GM10248 (cell line): Measurements from ENCODE around the gene KLHDC10.
A peak's percentile ranks its signal among the peaks of the same experiment; 100 is the strongest.

Experiments used
- CTCF ChIA-PET: fragments of 300-600 bp; sonication (Branson Sonifier 250); formaldehyde crosslinking; extraction: SDS; loops from one replicate; lab custom pipeline; 2021; ENCODE audit warnings: antibody characterized with exemption; lab: Yijun Ruan, JAX
- POLR2A ChIA-PET: fragments of 350-650 bp; sonication (Branson Sonifier 250); formaldehyde crosslinking; extraction: SDS; loops from one replicate; lab custom pipeline; 2020; ENCODE audit warnings: antibody characterized with exemption; lab: Yijun Ruan, JAX
- DNase-seq: peaks from one replicate; pipeline ENCODE4 v3.0.0; 2012; ENCODE audit errors: extremely low spot score
- CTCF ChIP-seq: IDR thresholded peaks from 2 replicates; pipeline ENCODE4 v1.5.1; 2012; ENCODE audit warnings: mild to moderate bottlenecking, low read depth; ENCODE audit errors: extremely low read depth, missing control alignments, control extremely low read depth

Gene KLHDC10

DNA sequence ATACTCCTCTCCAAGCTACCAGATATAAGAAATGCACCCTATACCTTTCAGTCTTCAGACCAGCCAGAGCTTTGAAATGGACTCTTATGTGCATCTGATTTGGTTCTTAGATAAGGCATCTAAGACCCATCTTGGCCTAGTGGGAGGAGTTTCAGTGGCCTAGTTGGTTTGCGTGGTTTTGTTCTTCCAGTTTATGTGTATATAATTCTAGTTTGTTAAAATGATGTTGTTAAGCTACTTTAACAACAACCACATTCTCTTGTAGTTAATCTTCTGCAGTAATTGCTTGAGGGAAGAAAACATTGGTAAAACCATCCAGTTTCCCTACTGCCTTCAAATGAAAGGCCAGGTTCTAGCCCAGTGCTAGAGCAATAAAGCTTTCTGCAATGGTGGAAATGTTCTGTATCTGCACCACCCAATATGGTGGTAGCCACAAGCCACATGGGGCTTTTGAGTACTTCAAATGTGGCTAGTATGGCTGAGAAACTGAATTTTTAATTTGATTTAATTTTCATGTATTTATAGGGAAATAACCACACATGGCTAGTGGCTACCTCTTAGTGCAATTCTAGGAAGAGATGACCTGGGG lies 66.3 kb downstream of the KLHDC10 start:
- ChIA-PET POLR2A (no interaction called here), CTCF (interaction anchor here (1.3 kb wide), 1 partner anchor 12 kb away, joined by 3 read pairs; no protein-coding TSS in a partner anchor)
- DNase-seq = no peak
- no peak for TF ChIP-seq CTCF

DNA sequence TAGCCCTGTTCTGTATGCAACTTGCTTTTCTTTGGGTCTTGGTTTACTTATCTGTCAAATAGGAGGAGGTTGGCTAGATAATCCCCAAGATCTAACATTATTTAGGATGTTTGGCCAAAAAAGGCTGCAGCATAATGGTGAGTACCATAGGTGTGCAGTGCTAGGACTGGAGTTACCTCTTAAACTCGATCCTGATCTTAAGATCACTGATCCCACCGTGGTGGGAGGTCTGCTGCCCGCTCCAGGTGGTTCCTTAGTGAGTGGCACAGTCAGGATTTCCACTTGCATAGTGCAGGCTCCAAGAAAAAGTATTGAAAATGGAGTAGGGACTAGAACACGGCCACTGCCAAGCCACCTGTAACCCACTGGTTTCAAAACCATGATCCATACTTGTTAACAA lies 66.9 kb downstream of the KLHDC10 start:
- no peak for DNase-seq
- CTCF ChIA-PET = interaction anchor here (1.3 kb wide), 1 partner anchor 13 kb away, joined by 3 read pairs; no protein-coding TSS in a partner anchor
- POLR2A ChIA-PET = no interaction called here
- TF ChIP-seq CTCF = no peak

DNA sequence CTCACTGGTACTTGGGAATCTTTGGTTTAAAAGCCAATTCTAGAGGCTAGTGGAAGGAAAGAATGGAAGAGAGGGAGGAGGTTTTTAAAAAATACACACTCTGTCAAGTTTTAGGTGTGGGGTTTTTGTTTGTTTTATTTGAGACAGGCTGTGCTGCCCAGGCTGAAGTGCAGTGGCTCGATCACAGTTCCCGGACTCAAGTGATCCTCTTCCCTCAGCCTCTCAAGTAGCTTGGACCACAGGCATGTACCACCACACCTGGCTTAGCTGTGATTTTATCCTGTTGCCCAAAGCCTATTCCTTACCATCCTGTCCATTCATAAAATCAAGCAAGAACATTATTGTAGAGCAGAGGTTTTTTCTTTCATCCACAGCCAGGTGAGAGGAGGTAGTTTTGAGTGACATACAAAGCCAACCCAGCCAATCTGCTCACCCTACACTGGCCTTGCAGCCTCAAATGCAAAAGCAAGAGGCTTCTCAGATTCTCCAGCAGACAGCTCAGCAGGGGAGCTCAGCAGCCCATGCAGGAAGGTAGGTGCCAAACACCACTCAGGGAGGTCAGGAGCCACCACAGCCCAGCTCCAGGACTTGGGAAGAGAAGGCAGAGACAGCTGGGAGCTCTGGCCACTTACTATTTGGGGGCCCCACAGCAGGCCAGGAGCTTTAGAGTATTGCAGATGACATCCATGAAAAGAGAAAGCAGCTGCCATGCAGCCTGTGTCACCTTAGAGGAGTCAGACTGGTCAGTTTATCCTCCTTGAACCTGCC lies 69.0 kb downstream of the KLHDC10 start:
- no peak for TF ChIP-seq CTCF
- ChIA-PET CTCF (interaction anchor here (1.0 to 1.2 kb wide), 2 partner anchors 10 to 39 kb away, joined by 3 read pairs; no protein-coding TSS in a partner anchor), POLR2A (no interaction called here)
- DNase-seq = no peak

- POLR2A ChIA-PET = no interaction called here
These were observed 70.3 kb downstream of the KLHDC10 start for GRCh38 chr7:130140551-130141160.

DNA sequence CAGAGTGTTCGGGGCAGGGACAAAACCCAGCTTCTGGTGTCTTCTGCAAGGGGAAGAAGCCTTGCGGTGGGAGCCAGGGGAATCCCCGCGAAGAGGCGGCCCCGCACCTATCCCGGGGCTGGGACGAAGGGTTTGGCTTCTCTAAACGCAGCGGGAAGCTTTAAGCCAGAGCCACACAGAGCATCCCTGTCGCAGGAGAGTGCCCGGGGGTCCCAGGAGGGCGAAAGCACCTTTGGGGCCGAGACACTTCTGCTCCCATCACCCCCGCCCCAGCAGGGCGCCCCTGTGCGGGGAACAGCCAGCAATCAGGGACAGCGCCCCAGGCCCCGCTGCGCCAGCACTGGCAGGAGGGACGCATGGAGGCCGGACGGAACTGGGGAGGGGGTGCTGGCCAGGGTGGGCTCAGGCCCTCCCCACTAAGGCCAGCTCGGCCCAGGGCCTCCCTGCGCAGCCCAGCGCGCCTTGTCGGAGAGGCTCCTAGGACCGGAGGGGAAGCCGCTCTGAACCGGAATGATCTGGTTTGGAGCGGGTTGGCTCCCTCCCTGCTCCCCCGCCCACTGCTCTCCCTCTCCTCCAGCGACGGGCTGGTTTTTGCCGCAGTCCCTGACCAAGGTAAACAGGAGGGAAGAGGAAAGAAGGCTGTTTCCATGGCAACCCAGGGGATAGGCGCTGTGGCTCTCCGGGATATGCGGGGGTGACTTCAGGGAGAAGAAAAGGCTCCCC lies 71.0 kb downstream of the KLHDC10 start:
- peak; percentile 52 for DNase-seq
- CTCF ChIA-PET = interaction anchor here (1.0 to 1.9 kb wide), 3 partner anchors 10 to 69 kb away, joined by 3 to 6 read pairs (median 3); no protein-coding TSS in a partner anchor
- POLR2A ChIA-PET = no interaction called here
- no peak for TF ChIP-seq CTCF

More at GRCh38 chr7:130140551-130141160, 70.3 kb downstream of the KLHDC10 start:
- DNase-seq = no peak
- CTCF ChIA-PET = interaction anchor here (1.0 to 1.9 kb wide), 4 partner anchors 10 to 69 kb away, joined by 3 to 6 read pairs (median 3); no protein-coding TSS in a partner anchor
- TF ChIP-seq CTCF = no peak
